Keratinocyte (primary cell): ENCODE measurements around the gene PSMD6. TPM values are rescaled to one million over a fixed set of nuclear protein-coding genes. Genes with fewer than 3 reads are reported as not detected.

Experiments
- DNase-seq: peaks from one replicate; pipeline ENCODE4 v3.0.0-alpha.2; 2011; ENCODE audit warnings: low read depth, missing footprints, low spot score
- FAIRE-seq: peaks from 2 replicates; lab custom pipeline; 2011; peaks lifted over from hg19 to GRCh38; lab: Jason Lieb, UNC
- H2AFZ ChIP-seq: 2 replicates; pipeline ENCODE4 v1.6.0; 2012; ENCODE audit warnings: low read length, control low read depth, inconsistent platforms; ENCODE audit not compliant: control insufficient read depth
- H3K27ac ChIP-seq: 2 replicates; pipeline ENCODE4 v1.5.1; 2011; ENCODE audit warnings: low read length; ENCODE audit not compliant: control insufficient read depth, insufficient read depth
- H3K27me3 ChIP-seq: 3 replicates; pipeline ENCODE4 v1.6.0; 2011; ENCODE audit warnings: low read length; ENCODE audit not compliant: control insufficient read depth, insufficient read depth; ENCODE audit errors: extremely low read depth
- H3K36me3 ChIP-seq, 2 experiments: 2 replicates in 1 of 2; 3 replicates in 1 of 2; pipeline ENCODE4 v1.5.1; 2011; ENCODE audit warnings: low read length in 2 of 2, mild to moderate bottlenecking in 1 of 2; ENCODE audit not compliant: control insufficient read depth in 2 of 2, insufficient read depth in 2 of 2; ENCODE audit errors: extremely low read depth in 1 of 2
- H3K4me1 ChIP-seq: 3 replicates; pipeline ENCODE4 v1.5.1; 2011; ENCODE audit warnings: low read length; ENCODE audit not compliant: control insufficient read depth, insufficient read depth; ENCODE audit errors: extremely low read depth
- H3K4me2 ChIP-seq: 3 replicates; pipeline ENCODE4 v1.6.0; 2011; ENCODE audit warnings: low read depth, low read length; ENCODE audit not compliant: control insufficient read depth, insufficient read depth; ENCODE audit errors: extremely low read depth
- H3K4me3 ChIP-seq, 3 experiments: fragments of 200-600 bp in 1 of 3; sonication (generic) in 1 of 3; 2 replicates in 2 of 3; 3 replicates in 1 of 3; pipeline ENCODE4 v1.5.1; 2011 to 2016; ENCODE audit warnings: low read length in 3 of 3, mild to moderate bottlenecking in 3 of 3, control low read depth in 2 of 3, inconsistent platforms in 1 of 3, low read depth in 1 of 3, mixed read lengths in 1 of 3, mixed run types in 1 of 3, moderate library complexity in 1 of 3; ENCODE audit not compliant: control insufficient read depth in 2 of 3, insufficient read depth in 2 of 3; ENCODE audit errors: extremely low read depth in 1 of 3
- H3K79me2 ChIP-seq: 2 replicates; pipeline ENCODE4 v1.6.0; 2012; ENCODE audit warnings: low read length; ENCODE audit not compliant: control insufficient read depth, insufficient read depth
- H3K9ac ChIP-seq: 3 replicates; pipeline ENCODE4 v1.6.0; 2011; ENCODE audit warnings: low read length; ENCODE audit not compliant: control insufficient read depth, insufficient read depth; ENCODE audit errors: extremely low read depth
- H3K9me1 ChIP-seq: 3 replicates; pipeline ENCODE4 v1.6.0; 2011; ENCODE audit warnings: low read length; ENCODE audit not compliant: control insufficient read depth, insufficient read depth; ENCODE audit errors: extremely low read depth
- H3K9me3 ChIP-seq: 2 replicates; pipeline ENCODE4 v1.5.1; 2012; ENCODE audit warnings: low read depth, low read length; ENCODE audit not compliant: control insufficient read depth
- H4K20me1 ChIP-seq: 3 replicates; pipeline ENCODE4 v1.6.0; 2011; ENCODE audit warnings: low read length; ENCODE audit not compliant: control insufficient read depth, insufficient read depth; ENCODE audit errors: extremely low read depth
- EZH2 ChIP-seq: IDR thresholded peaks from one replicate; pipeline ENCODE4 v1.6.1; 2012; ENCODE audit warnings: inconsistent platforms, mild to moderate bottlenecking, low read length, moderate library complexity
- dilution Hi-C: fragments of 300-500 bp; cut with MboI; formaldehyde crosslinking; loops from one replicate; pipeline ENCODE4 v1.7.0; 2020; ENCODE audit warnings: low sequenced_read_pairs; ENCODE audit not compliant: extremely low pct_ligation_motif_present
- polyA plus RNA-seq, 5 experiments: library from polyadenylated mRNA; depleted of rRNA in 3 of 5; stranded (reverse) in 3 of 5; stranded (forward) in 1 of 5; unstranded in 1 of 5; fragments of >200 nt; gene quantifications; 1 replicate in 1 of 5; 2 replicates in 3 of 5; 3 replicates in 1 of 5; pipeline versions ENCODE4 v1.2.1 to v1.2.3, GENCODE V29; 2011 to 2012; ENCODE audit warnings: missing spikeins in 2 of 5, low read depth in 1 of 5, low replicate concordance in 1 of 5
- TF ChIP-seq, protein P1 (sequence below), 3 experiments: IDR thresholded peaks in 1 of 3; conservative IDR thresholded peaks in 1 of 3; optimal IDR thresholded peaks in 1 of 3; 2 replicates in 2 of 3; 3 replicates in 1 of 3; pipeline versions ENCODE3 to v1.5.1; 2011; ENCODE audit warnings: low read length in 3 of 3, mild to moderate bottlenecking in 3 of 3, moderate library complexity in 2 of 3, control low read depth in 1 of 3, inconsistent platforms in 1 of 3; ENCODE audit not compliant: insufficient read depth in 2 of 3; ENCODE audit errors: extremely low read depth in 1 of 3

Gene PSMD6
- polyA plus RNA-seq, 1 donor (not counting 4 experiments of a cell fraction or from before 2014, with no cell fraction given), result 100 TPM

DNA sequence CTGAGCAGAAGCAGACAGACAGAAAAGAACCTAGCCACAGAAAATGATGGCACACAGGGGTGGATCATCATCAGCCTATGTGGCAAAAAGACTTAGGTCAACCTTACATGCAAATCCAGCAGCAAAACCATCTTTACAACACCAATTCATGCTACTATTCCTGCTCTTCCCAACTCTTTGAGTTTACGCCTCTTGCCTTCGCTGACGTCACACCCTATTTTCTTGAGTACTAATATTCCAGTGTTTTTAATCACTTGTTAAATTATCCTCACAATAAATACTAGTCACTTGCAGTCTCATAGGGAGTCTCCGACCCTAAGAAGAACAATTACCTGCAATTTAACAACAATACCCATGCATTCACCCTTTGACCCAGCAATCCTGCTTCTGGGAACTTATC is 6.0 kb upstream of the PSMD6 start:
- no peaks in the 10 kb centered on the region for H3K9me1 ChIP-seq
- no peak for TF ChIP-seq EZH2
- TF ChIP-seq, protein P1, sequence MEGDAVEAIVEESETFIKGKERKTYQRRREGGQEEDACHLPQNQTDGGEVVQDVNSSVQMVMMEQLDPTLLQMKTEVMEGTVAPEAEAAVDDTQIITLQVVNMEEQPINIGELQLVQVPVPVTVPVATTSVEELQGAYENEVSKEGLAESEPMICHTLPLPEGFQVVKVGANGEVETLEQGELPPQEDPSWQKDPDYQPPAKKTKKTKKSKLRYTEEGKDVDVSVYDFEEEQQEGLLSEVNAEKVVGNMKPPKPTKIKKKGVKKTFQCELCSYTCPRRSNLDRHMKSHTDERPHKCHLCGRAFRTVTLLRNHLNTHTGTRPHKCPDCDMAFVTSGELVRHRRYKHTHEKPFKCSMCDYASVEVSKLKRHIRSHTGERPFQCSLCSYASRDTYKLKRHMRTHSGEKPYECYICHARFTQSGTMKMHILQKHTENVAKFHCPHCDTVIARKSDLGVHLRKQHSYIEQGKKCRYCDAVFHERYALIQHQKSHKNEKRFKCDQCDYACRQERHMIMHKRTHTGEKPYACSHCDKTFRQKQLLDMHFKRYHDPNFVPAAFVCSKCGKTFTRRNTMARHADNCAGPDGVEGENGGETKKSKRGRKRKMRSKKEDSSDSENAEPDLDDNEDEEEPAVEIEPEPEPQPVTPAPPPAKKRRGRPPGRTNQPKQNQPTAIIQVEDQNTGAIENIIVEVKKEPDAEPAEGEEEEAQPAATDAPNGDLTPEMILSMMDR (optimal IDR thresholded peaks at IDR 0.05 in 1 of 3, IDR thresholded peaks at IDR 0.05 in 1 of 3, conservative IDR thresholded peaks at IDR 0.05 in 1 of 3; ENCODE audit: extremely low read depth in 1 of 3, insufficient read depth in 2 of 3, low read length in 3 of 3), result no peak
- no peaks in the 10 kb centered on the region for H3K36me3 ChIP-seq
- H2AFZ ChIP-seq, result no peak overlapping the region
- H3K27me3 ChIP-seq, result no peaks in the 10 kb centered on the region
- no peak overlapping the region for H3K9ac ChIP-seq
- no peak overlapping the region for H3K4me3 ChIP-seq
- H3K4me2 ChIP-seq, result no peak overlapping the region
- peak; percentile 34 for FAIRE-seq
- H4K20me1 ChIP-seq, result no peaks in the 10 kb centered on the region
- no peak overlapping the region for H3K27ac ChIP-seq
- dilution Hi-C loops, result no loop called here
- H3K4me1 ChIP-seq, result peaks cover 7% of the 10 kb centered on the region
- no peaks in the 10 kb centered on the region for H3K79me2 ChIP-seq
- no peaks in the 10 kb centered on the region for H3K9me3 ChIP-seq
- no peak for DNase-seq

DNA sequence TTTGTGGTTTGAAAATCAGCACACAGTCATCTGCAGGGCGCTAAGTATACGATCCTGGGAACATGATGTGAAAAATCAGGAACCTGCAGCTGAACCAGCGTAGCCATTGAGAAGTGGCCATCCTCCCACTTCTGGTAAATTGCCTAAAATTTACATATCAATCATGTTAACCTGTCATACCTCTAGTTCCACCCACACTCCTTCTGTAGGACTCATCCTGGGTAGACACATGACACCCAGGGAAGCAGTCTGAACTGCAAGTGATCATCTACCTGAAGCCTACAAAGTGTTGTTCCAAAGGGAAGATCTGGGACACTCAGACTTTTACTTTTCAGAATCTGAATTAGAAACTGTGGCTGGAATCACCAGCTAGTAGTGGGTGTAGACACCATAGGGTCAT is 5.5 kb upstream of the PSMD6 start:
- no peak for FAIRE-seq

More for the DNA sequence above, 5.5 kb upstream of the PSMD6 start:
- Histone ChIP-seq H3K27ac (no peak overlapping the region), H2AFZ (no peak overlapping the region), H3K4me2 (no peak overlapping the region), H3K36me3 (no peaks in the 10 kb centered on the region), H3K9me3 (no peaks in the 10 kb centered on the region), H3K9ac (no peak overlapping the region), H3K4me3 (no peak overlapping the region), H4K20me1 (no peaks in the 10 kb centered on the region), H3K9me1 (no peaks in the 10 kb centered on the region), H3K27me3 (no peaks in the 10 kb centered on the region), H3K79me2 (no peaks in the 10 kb centered on the region), H3K4me1 (peaks cover 7% of the 10 kb centered on the region)
- TF ChIP-seq, protein P1 (optimal IDR thresholded peaks at IDR 0.05 in 1 of 3, IDR thresholded peaks at IDR 0.05 in 1 of 3, conservative IDR thresholded peaks at IDR 0.05 in 1 of 3; ENCODE audit: extremely low read depth in 1 of 3, insufficient read depth in 2 of 3, low read length in 3 of 3), result no peak
- TF ChIP-seq EZH2, result no peak
- dilution Hi-C loops, result no loop called here
- DNase-seq, result no peak
